Adrenal gland (tissue), 12 donors: Measurements from ENCODE around the gene FLRT1. TPM values are rescaled to one million over a fixed set of nuclear protein-coding genes. Genes with fewer than 3 reads are reported as not detected.

Experiments
- DNase-seq, 7 donors: peaks; one replicate each; pipeline ENCODE4 v3.0.0-alpha.2; 2019 to 2020
- H3K27ac ChIP-seq, 5 donors: fragments of 200-600 bp; sonication (generic) in 4 of 5; 1 replicate in 3 of 5; 2 replicates in 2 of 5; pipeline versions ENCODE4 v1.5.1 to v1.8.0; 2016 to 2020; ENCODE audit warnings: mild to moderate bottlenecking in 1 of 5
- H3K27me3 ChIP-seq: fragments of 200-600 bp; 2 replicates; pipeline ENCODE4 v1.8.0; 2021
- H3K36me3 ChIP-seq, 2 donors: fragments of 200-600 bp; replicated peaks in 1 of 2; 1 replicate in 1 of 2; 2 replicates in 1 of 2; pipeline versions ENCODE4 v1.5.1 to v1.8.0; 2018 to 2022
- H3K4me1 ChIP-seq, 2 donors: fragments of 200-600 bp; replicated peaks in 1 of 2; 1 replicate in 1 of 2; 2 replicates in 1 of 2; pipeline versions ENCODE4 v1.5.1 to v1.8.0; 2018 to 2021
- H3K4me3 ChIP-seq, 4 donors: fragments of 200-600 bp; sonication (generic) in 3 of 4; one replicate each; pipeline ENCODE4 v1.5.1; 2016 to 2018
- H3K9me3 ChIP-seq, 3 donors: fragments of 200-600 bp; sonication (generic) in 1 of 3; replicated peaks in 1 of 3; 1 replicate in 2 of 3; 2 replicates in 1 of 3; pipeline versions ENCODE4 v1.5.1 to v1.8.0; 2016 to 2021
- CTCF ChIP-seq, 6 experiments: fragments of 450-650 bp in 4 of 6; fragments of 200-600 bp in 2 of 6; sonication (generic) in 1 of 6; IDR thresholded peaks; 1 replicate in 5 of 6; 2 replicates in 1 of 6; pipeline versions ENCODE4 v1.5.1 to v1.8.0; 2016 to 2021; ENCODE audit warnings: antibody characterized with exemption in 6 of 6, mild to moderate bottlenecking in 2 of 6, moderate library complexity in 1 of 6
- POLR2A ChIP-seq, 2 donors: fragments of 450-650 bp; IDR thresholded peaks; one replicate each; pipeline ENCODE4 v1.6.1; 2017; ENCODE audit warnings: antibody characterized with exemption in 2 of 2, mild to moderate bottlenecking in 2 of 2, moderate library complexity in 1 of 2
- WGBS, 4 donors: extraction: QIAGEN DNeasy Blood & Tissue Kit in 2 of 4; methylation state at CpG; one replicate each; pipeline versions ENCODE4 v1.1.5 to v1.1.7; 2013 to 2017; 5-methylcytosine and 5-hydroxymethylcytosine counted together
- intact Hi-C, 2 donors: fragments of 100-400 bp; cut with DNase I; formaldehyde crosslinking; loops; one replicate each; pipeline versions ENCODE4 v1.14.1 to v1.15.0; 2022 to 2023
- polyA plus RNA-seq, 3 donors: library from polyadenylated mRNA; stranded (reverse); fragments of 200-250 nt in 2 of 3; fragments of 350-450 nt in 1 of 3; fragmentation: Illumina TruSeq in 1 of 3; extraction: RNeasy Lipid Tissue Mini Kit (QIAGEN cat#74804) in 1 of 3; gene quantifications; one replicate each; pipeline ENCODE4 v1.2.3, GENCODE V29; 2013 to 2014
- total RNA-seq, 9 donors: library from RNA; depleted of rRNA in 4 of 9; stranded (reverse); fragments of >200 nt in 4 of 9; fragments of 120-200 nt in 1 of 9; fragmentation: NEBNext Ultra II Directional in 1 of 9; extraction: Animal tissue kit (Norgen Biotek cat#: 25700) in 1 of 9; gene quantifications; one replicate each; pipeline versions ENCODE4 v1.1.0 to v1.2.4, GENCODE V29; 2013 to 2023
- donor health status: healthy with polysubstance abuse.
- donor health status: Bipolar disorder and iron deficiency.
- donor health status: DM: yes; HTN: yes; CAD: no.
- donor health status: DM: no; HTN: no; CAD: no.
- donor health status: DM: no; HTN: no; CAD: no.
- donor health status: DM: yes; HTN: yes; CAD: no.

FLRT1 gene
- total and polyA plus RNA-seq, 12 donors, result 0.33 to 11.1 (median 3.2) TPM; not detected in 4

- DNase-seq, result no peak
- Histone ChIP-seq H3K9me3 (no peaks in the 10 kb centered on the region), H3K4me1 (peaks cover 21 to 43% of the 10 kb centered on the region in 2 donors), H3K27me3 (no peaks in the 10 kb centered on the region), H3K36me3 (no peaks in the 10 kb centered on the region), H3K27ac (no peak overlapping the region), H3K4me3 (no peak overlapping the region)
- WGBS, 4 donors, result 59 to 68% (median 67%) methylated on average over 14 to 23 of the region's 23 CpGs
- intact Hi-C loops, result loop anchor here in 1 of 2 donors (10.0 kb wide), 1 partner anchor 291 kb away; the partner anchor contains the start of gene KCNK4
- no peak for TF ChIP-seq POLR2A (IDR thresholded peaks at IDR 0.05)
- TF ChIP-seq CTCF (IDR thresholded peaks at IDR 0.05), result no peak
Observed at GRCh38 chr11:64003807-64004589, 31.7 kb upstream of the FLRT1 start.

DNA sequence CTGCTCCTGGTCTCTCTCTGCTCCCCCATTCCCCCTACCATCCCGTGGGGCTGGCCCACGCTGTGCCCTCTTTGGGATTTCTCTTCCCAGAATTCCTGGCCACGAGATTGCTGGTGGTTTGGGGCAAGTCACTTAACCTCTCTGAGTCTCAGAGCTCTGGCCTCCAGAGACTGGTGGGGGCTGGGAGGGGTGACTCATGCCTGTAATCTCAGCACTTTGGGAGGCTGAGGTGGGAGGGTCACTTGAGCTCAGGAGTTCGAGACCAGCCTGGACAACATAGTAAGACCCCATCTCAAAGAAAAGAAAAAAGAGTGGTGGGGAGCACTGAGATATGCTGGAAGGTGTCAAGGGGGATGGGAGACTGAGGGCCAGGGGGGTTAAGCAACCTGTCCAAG, 31.1 kb upstream of the FLRT1 start:
- no peak for TF ChIP-seq POLR2A (IDR thresholded peaks at IDR 0.05)
- no peak for TF ChIP-seq CTCF (IDR thresholded peaks at IDR 0.05)
- intact Hi-C loops, result loop anchor here in 1 of 2 donors (10.0 kb wide), 1 partner anchor 290 kb away; the partner anchor contains the start of gene KCNK4
- H3K27me3 ChIP-seq, result no peaks in the 10 kb centered on the region
- no peak overlapping the region for H3K27ac ChIP-seq
- no peak overlapping the region for H3K4me3 ChIP-seq
- 52 to 85% (median 80%) methylated on average over 2 to 4 of the region's 4 CpGs for WGBS, 4 donors
- DNase-seq, result no peak
- peaks cover 19 to 37% of the 10 kb centered on the region in 2 donors for H3K4me1 ChIP-seq
- no peaks in the 10 kb centered on the region for H3K36me3 ChIP-seq
- H3K9me3 ChIP-seq, result no peaks in the 10 kb centered on the region

- TF ChIP-seq POLR2A (IDR thresholded peaks at IDR 0.05), result no peak
- TF ChIP-seq CTCF (IDR thresholded peaks at IDR 0.05), result no peak
- H3K27me3 ChIP-seq, result no peaks in the 10 kb centered on the region
- H3K4me1 ChIP-seq, result peaks cover 15 to 28% of the 10 kb centered on the region in 2 donors
- no peak for DNase-seq
- H3K36me3 ChIP-seq, result no peaks in the 10 kb centered on the region
- no peaks in the 10 kb centered on the region for H3K9me3 ChIP-seq
- intact Hi-C loops, result loop anchor here in 1 of 2 donors (10.0 kb wide), 1 partner anchor 289 kb away; the partner anchor contains the start of gene KCNK4
- H3K27ac ChIP-seq, result no peak overlapping the region
- no peak overlapping the region for H3K4me3 ChIP-seq
- 90 to 91% methylated on average over 4 of the region's 4 CpGs; no CpG with 5 or more reads in 2 of the 4 donors for WGBS, 4 donors
Observed at GRCh38 chr11:64005691-64006090, 30.0 kb upstream of the FLRT1 start.

DNA sequence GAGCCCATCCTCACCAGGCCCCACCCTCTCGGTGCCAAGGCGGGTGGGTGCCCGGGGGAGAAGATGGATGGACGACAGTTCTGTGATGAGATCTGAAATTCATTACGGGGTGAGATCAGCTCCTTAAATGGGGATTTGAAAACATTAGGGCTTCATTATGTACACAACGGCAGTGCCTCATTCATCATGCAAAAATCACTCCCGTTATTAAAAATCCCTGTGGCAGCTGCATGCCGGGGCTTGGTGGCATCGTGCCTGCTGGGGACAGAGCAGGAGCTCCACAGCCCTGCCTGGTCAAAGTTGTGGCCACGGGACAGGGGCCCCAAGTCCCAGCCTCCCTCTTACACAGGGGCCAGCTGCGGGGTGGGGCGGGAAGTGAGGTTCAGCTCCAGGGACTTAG, 29.3 kb upstream of the FLRT1 start:
- Histone ChIP-seq H3K9me3 (no peaks in the 10 kb centered on the region), H3K4me3 (no peak overlapping the region), H3K36me3 (no peaks in the 10 kb centered on the region), H3K27me3 (no peaks in the 10 kb centered on the region), H3K4me1 (peaks cover 15 to 21% of the 10 kb centered on the region in 2 donors), H3K27ac (no peak overlapping the region)
- intact Hi-C loops, result loop anchor here in 1 of 2 donors (10.0 kb wide), 1 partner anchor 288 kb away; the partner anchor contains the start of gene KCNK4
- TF ChIP-seq POLR2A (IDR thresholded peaks at IDR 0.05) (no peak), CTCF (IDR thresholded peaks at IDR 0.05) (no peak)
- 51 to 70% (median 61%) methylated on average over 8 to 12 of the region's 12 CpGs for WGBS, 4 donors
- DNase-seq, result no peak
